NCI-H1436 treated with DMSO at 0.1 percent for 48 hours (cell line): ENCODE results near the gene RGMA.
"Not testable (repeated sequence)": the region's sequence is repeated elsewhere in the genome, so short reads cannot be mapped to it uniquely, and the experiment has no call there.

Experiments used
- DNase-seq: peaks from one replicate; lab custom pipeline; 2025; lab: John Stamatoyannopoulos, UW

The RGMA gene

DNA sequence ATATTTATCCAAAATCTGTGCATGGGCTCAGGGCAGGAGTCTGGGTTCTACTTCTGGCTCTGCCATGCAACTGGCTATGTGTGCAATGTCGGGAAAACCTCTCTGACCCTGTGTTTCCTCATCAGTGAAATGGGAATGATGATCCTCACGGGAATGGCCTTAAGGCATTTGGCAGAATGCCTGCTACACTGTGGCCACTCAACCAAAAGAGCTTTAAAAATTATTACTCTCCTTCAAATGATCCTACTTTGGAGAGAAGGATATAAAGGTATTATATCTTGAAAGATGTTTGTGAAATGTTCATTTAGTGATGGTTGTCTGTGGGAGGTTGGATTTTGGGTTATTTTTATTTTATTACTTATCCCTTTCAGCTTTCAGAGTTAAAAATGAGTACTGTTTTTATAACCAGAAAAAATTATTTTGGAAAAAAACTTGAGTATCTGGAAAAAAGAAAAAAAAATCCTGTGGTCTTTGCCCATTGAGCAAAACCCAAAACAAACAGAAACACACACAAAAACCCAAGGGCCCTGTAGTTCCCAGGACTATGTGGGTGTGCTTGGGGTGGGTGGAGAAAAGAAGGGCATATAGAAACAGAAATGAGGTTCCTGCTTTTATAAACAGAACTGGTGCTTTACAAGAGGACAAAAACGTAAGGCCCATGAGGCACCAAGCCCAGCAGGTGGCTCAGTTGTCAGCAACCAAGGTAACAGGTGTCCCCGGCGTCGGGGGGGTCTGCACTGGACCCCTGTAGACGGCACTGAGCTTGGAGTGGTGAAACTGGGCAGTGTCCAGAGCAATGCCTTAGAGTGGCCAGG, 22.0 kb downstream of the RGMA start:
- no peak for DNase-seq

DNA sequence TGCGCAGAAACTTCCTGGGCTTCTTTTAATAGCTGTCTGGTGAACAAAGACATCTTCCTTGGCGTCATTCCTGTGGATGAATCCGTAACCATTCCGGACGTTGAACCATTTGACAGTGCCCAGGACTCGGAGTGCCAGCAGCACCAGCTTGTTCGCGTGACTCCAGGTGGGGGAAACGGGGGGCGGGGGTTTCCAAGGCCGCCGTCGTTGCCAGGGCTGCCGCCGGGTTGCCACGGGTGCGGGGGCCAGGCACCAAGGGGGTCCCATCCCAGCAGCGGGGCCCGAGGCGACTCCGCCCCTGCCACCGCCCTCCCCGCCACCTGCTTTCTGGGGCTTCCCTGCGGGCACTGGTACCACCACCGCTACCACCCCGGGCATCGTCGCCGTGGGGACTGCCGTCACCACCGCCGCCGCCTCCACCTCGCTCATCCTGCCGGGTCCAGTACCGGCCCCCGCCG, 22.8 kb downstream of the RGMA start:
- DNase-seq: no peak

DNA sequence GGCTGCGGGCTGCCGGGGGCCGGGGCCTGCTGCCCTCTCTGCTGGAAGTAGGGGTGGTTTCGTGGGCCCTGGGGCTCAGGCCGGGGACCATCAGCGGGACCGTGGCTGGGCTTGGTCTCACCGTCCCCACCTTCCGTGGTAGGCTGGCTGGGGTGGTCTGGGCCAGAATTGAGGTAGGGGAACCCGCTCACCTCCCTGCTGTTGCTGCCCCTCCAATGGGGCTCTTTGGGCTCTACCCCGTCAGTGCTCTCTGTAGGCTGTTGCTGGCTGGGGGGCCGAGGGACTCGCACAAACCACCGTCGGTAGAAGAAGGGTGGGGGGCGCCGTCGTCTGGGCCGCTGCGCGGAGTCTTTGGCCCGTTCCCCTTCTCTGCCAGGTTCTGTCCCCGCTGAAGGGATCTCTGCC, 23.4 kb downstream of the RGMA start:
- DNase-seq: no peak

DNA sequence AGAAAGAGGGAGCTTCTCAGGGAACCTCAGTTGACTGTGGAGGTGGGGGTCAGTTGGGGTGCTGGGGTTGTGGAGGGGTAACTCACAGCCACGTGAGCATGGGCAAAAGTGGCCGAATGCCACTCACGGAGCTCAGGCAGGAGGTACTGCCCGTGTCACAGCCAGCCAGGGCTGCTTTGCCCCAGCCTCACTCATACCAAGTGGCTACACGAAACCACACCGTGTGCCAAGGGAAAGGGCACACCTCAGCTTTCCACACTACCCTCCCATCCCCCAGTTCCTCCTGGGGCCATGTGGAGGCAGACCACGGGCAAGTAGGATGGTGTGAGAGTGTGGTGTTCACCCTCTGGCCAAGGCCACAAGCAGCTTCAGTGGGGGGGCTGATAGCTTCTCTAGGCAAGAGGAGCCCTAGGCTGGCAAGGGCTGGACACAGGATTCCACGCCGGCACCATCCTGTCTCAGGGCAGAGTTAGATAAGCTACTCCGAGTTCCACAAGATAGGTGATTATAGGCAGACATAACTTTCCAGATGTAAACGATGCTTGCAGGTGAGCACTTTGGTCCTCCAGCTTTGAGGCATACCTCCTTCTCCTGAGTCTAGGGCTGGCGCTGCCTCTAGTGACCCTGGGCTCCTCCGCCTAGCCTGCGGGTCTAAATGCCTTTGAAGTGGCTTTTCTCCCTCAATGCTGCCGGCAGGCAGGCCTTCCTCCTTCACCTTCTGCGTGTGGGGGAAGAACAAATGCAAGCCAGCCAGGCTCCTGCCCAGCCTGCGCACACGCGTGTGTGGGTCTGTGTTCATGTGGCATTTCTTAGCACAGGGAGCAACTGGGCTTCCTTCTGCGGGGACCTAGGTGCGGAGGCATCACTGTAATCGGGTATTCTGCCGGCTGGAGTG, 25.0 kb downstream of the RGMA start:
- no peak for DNase-seq

DNA sequence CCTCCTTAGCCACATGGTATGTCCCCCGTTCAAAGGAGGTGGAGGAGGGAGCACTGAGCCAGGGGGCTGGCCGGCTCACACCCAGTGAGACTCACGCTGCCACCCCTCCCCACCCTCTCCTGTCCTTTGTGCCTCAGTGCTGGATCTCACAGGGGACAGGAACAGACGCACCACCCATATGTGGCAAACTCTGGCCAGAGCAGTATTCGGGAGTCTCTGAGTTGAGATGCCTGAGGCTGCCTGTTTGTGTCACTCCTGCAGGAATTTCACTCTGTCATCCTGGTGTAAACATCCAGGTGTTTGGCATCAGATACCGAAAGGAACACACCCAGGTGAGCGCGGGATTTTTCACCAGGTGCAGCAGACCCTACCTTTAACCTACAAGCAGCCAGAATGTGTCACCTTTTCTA, 25.7 kb downstream of the RGMA start:
- no peak for DNase-seq

DNA sequence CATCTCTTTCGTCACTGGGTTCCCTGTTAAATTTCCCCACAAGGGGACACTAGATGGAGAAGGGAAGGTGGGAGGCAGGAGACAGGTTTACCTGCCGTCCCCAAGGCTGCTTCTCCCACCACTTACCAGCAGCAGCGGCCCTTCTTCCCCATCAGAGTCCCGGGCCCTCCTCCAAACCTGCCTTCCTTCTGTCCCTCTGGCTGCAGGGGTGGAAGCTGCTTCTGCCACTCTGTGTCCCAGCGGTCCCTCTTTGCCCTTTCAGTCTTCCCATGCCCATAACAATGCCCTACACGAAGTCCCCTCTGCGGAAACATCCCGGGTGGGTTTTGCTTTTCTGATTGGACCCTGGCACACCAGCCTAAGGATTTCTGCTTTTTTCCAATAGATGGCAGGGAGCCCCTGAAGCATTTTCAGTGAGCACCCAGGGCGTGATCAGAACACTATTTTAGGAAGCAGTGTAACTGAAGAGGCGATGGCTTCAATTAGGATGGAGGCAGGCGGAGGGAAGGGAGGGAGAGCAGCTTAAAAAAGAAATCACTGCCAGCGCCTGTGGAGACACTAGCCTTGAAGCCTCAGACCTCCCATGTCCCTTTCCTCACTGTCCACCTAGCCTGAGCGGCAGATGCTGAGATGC, 26.3 kb downstream of the RGMA start:
- DNase-seq: not testable (repeated sequence)

DNA sequence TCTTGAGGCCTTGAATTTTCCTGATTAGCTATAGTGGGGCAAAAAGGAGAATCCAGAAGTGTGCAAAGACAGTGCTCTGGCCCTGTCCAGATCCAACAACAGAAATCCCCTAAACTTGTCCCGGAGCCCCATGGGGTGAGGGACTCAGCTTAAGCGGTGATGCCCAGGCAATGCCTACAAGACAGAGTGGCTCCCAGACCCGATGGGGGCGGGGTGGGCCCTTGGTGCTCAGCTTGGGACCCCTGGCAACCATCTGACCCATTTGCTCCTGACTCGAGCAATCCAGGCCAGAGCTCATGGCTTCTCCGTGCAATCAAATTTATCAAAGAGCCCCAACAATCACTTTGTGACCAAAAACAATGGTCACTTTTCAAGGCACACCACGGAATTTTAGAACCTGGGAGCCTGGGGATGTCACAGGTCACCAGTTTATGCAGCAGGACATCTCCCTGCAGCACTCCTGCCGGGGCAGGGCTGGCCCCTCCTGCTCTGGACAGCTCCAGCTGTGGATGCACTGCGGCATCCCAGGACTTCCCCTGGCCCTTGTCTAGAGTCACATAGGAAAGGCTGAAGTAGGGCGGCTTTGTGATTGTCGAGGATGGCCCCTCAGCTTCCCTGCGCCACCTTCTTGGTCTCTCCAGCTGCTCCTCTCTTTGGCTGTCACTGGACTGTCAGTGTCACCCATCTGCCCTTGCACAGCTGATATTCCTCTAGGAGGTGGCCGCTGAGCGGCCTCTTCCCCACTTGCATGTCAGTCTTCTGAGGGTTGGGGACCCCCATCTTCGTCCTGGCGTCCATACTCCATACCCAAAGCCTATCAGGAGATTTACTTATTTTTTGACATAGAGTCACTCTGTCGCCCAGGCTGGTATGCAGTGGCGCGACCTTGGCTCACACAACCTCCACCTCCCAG, 28.4 kb downstream of the RGMA start:
- DNase-seq: no peak

DNA sequence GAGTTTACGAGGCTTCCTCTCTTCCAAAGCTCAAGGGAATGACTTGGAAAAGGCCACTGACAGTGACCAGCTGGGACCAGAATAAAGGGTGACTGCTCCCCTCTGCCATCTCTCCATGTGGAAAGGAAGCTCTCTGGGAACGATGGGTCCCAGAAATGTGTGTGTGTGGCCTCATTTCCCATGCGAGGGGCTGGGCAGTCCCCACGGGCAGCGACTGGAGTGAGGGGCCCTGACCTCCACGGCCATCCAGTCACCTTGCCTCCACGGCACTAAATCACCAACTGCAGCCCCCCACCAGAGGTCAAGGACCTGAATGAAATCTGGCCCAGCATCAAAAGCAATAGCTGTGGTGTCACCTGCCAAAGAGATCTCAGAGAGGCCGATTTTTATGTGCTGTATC, 29.6 kb downstream of the RGMA start:
- no peak for DNase-seq

DNA sequence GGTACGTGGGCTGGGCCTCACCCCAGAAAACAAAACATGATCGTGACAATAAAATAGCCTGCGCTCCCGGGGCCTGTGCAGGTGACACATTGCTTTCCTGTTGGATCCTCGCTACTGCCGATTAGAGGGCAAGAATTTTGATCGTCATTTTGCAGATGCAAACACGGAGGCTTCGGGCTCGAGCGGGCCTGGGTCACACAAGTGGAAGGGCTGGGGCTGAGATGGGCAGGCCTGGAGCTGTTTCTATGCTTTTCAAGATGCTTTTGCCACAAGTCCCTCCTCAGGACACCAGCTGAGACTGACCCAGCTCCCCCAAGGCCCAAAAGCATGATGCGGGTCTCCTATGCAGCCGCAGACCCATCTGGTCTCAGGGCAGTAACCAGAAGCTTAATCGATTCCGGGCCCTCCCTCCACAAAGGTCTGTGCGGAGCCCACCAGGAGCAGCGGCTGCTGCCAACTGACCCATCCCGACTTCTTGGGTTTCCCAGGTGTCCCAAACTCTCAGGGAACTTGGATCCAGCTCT, 30.0 kb downstream of the RGMA start:
- no peak for DNase-seq

DNA sequence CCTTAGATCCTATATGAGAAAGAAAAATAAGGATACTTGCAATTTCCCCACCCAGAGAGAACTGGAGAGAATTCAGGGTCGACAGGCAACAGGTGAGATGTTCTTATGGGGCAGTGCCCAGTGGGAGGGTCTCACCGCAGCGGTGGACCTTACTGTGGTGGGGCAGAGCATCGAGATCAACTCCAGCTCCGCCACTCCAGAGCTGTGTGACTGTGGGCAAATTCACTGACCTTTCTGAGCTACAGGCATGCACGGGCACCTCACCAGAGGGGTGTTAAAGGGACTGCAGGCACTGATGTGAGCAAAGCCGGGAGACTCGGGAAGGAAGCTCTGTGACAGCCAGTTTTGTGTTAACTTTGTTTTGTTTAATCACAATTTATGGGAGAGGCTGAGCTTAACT, 30.9 kb downstream of the RGMA start:
- no peak for DNase-seq

DNA sequence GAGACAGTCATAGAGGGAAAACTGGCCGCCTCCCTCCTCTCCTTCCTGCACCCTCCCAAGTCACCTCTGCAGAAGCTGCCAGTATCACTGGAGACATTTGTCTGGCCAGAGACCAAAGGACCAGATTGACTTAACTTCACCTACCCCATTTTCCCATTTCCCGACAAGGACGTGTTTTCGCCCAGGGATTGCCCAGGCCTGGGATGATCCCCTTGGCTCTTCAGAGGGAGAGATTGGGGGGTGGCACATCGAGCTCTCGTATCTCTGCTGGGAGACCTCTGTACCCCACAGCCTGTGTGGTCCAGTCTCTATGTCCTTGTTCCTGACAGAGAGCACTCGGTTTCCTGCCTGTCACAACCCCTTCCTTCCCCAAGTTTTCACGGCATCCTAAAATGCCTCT, 31.4 kb downstream of the RGMA start:
- no peak for DNase-seq

DNA sequence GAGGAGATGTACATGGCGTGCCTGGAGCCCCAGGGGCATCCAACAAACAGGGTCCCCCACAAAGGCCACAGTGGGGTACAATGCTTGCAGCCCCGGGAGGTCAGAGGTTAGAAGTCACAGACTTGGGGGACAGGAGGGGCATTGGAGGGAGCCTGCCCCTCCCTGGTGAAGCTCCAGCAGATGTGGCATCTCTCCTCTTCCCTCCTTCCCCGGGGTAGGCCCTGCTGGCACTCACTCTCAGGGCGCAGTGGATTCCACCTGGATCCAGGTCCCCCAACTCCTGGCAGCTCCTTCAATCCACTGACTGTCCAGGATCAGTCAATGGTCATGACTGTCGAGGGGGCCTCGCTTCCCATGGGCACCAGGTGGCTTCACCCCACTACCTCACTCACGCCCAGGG, 32.2 kb downstream of the RGMA start:
- no peak for DNase-seq

DNA sequence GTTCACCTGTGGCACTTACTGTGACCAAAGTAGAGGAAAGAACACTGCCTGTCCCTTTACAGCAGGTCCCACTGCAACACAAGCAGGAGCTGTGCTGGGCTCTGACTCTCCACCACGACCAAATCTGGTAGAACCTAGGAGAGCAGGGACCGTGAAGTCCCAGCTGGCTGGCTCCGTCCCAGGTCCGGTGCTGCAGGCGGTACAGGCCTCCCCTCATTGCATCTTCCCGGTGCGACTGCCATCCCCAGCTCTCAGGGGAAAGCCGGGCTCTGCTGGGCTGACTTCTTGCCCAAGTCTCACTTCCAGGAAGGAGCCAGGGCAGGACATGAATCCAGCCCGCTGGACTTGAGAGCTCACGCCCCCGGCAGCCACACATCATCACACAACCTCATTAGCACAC, 33.8 kb downstream of the RGMA start:
- no peak for DNase-seq

DNA sequence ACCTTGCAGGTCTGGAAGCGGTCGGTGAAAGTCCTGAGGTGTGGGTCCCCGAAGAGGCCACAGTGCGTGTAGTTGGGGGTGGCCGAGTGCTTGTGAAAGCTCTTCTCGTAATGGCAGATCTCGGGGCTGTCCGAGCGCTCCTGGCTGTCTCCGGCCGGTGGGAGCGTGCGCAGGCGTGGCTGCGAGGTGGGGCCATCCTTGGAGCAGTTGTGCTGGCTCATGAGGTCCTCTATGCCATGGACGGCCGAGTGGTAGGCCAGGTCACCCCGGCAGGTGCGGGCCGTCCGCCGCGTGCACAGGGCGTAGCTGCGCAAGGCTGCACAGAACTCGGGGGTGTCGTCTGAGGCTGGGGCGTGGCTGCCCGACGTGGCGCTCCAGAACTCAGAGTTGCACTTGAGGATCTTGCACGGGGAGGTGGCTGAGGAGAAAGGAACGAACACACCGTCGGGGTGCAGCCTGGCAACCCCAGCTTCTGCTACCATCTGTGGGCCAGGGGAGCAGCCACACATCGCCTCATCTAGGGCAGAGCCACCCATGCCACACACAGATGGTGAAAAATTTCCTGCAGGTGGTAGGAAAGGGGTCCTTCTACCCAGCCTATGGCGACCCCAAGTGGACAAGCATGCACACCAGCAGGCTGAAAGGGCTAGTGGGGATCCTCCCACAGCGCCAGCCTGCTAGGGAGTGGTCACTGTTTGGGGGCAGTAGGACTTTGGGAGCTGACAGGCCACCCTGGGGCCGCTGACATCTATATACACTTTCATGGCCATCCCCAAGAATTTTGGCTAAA, 36.7 kb downstream of the RGMA start:
- DNase-seq: no peak

DNA sequence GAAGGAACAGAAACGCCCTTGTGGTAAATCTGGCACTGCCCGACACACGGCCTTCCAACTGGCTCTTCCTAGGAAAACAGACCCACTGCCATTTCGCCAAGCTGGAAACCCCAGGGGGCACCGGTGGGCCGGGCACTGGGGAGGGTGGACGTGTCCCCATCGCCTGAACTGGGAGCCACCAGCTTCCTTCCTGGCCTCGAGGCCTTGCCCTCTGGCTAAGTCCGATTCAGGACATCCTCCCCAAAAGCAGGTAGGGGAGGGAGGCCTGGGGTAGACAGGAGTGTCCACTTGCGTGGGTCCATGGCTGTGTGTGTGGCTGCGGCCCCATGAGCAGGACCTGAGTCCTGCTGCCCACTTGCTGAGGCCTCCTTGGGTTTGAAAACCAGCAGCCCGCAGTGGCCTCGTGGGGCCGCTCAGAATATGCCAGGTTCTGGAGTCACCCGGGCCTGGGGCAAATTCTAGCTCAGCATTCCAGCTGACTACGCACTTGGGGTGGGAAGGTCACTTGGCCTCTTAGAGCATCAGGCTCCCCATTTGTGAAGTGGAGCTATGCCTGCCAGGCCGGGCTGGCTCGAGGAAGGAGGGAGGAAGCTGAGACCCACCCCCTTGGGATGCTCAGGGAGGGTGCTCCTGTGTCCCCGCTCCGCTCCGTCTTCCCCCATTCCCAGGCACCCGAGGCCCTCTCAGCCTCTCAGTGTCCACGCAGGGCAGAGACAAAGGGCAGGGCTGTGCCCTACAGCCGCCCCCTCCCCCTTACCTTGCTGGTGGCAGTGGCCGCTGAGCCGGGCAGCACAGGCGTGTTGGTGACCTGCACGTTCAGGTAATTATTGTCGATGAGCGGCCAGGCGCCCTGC, 37.5 kb downstream of the RGMA start:
- no peak for DNase-seq

DNA sequence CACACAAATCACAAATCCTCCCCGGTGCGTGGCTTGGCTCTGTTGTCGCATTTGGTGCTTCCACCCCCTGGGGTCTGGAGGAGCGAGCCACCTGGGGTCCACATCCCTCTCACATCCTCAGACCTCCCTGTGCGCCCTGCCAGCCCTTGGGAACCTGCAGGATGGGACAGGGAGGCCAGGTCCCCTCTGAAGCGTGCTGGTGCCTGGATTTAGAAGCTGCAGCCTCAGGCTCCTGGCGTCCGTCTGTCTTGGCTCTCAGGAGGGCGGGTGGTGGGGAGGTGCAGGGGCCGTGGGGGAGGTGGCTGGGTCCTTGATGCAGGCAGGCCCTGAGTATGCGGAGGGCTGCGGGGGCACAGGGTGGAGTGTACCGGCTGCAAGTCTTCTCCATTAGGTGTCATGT, 38.4 kb downstream of the RGMA start:
- no peak for DNase-seq

DNA sequence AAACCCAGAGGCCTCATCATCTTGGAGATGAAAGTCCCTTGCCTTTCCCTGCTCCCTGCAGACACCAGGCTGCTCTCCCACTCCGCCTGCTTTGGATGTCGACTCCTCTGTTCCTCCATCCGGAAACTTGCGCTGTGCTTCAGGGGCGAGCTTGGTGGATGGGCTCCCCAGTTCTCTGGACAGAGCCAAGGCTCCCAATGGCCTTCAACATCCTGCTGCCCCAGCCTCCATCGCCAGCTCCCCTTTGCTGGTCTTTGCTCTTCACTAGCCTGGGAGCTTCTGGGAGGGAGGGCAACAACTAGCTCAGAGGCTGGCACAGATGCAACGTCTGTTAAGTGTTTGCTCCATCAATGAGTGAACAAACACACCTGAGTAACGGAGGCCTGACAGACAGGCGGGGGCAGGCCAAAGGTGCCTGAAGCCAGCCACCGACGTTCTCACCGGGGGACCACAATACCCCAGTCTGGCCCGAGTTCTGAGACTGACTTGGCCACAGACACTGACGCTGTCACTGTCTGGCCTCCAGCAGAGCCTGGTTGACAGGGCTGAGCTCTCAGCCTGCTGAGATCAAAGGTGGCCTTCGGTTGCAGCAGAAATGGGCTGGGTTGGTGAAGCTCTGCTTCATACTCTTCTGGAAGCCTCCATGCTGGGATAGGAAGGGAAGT, 39.0 kb downstream of the RGMA start:
- no peak for DNase-seq

DNA sequence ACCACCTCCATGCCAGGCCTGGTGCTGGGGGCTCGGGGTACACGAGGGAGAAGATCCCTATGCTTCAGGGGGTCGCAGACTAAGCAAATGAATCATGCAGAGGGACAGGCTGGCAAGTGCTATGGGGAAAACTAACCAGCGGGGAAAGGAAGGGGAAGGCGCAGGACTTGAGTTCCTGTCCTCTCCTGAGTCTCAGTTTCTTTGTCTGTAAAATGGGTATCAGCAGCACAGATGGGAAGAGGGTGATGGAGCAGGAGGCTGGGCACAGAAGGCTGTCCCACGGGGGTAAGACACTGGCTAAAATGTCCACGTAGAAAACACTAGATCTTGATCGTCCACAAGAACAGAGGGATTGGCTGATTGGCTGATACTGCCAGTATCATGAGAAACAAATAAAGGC, 39.8 kb downstream of the RGMA start:
- DNase-seq: no peak

DNA sequence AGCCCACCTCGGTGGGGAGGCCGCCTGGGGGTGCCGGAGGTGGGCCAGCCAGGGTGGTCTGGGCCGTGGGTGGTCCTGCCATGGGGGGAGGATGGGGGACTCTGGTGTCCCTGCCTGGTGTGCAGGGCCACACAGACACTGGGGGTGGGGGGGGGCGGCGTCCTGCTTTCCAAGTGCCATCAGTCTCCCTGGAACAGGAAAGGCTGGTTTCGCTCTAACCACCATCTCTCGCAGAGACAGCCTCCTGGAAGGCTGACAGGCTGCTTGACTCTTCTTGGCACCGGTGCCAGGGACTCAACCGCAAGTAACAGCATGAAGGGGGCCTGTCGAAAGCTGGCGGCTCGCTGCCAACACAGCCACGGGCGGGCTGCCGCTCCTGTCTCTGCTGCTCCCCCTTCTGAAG, 40.3 kb downstream of the RGMA start:
- DNase-seq: no peak
